ENCODE results near the gene HOXC5.

Gene HOXC5

DNA sequence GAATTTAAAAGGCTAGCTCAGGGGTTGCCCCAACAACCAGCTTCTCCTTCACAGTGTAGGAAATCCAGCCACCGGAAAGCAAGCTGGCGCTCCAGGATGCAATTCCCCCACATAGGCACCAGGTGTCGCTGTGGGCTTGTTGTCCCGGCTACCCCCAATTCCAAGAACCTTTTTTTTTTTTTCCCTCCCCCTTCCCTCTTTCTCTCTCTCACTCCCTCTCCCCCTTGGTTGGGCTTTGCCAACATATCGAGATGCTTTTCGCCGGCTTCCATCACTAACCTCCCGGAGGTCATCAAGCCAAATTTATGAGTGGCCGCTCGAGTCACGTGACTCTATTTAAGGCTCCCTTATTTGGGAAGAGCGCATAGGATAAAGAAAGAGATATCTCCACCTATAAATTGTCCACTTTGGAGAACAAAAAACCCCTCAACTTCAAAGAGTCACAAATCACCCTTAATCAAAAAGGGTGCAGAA lies at the start of gene HOXC5:
TSS of gene HOXC5 (plus strand) at position 424 of the 474 bp plus-strand sequence. CDS start 73 bp downstream, outside the sequence.
- Histone ChIP-seq H3K9ac (ENCODE audit: low read depth, low read length) (peak within 1 kb of the TSS; percentile 5; the same call in 1 of the 2 replicates), H3K9me3 (ENCODE audit: control insufficient read depth, insufficient read depth, low read length) (no peaks in the 10 kb centered on the region), H3K4me1 (ENCODE audit: insufficient read depth, low read length) (peaks cover 4% of the 10 kb centered on the region; the same call in 1 of the 2 replicates), H3K36me3 (ENCODE audit: insufficient read depth, low read length) (no peaks in the 10 kb centered on the region)

DNA sequence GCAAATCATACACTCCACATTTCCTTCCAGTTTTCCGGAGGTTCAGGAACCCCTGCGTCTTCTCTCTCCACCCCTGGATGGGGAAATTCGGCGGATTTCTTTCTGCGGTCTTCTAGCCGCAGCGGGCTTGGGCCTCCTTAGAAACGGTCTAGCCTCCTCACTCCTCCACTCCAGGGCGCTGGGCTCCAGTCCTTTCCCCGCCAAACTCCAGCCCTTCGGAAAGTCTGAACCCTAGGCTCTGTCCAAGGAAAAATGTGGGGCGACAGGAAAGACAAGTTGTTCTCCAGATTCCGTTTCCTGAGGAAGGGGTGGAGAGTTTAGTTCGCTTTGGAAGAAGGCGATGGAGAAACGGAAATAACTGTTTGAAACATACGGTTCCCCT lies 49.3 kb upstream of the HOXC5 start:
- Histone ChIP-seq H3K36me3 (ENCODE audit: insufficient read depth, low read length) (no peaks in the 10 kb centered on the region), H3K4me1 (ENCODE audit: insufficient read depth, low read length) (no peaks in the 10 kb centered on the region), H3K9ac (ENCODE audit: low read depth, low read length) (no peak overlapping the region), H3K9me3 (ENCODE audit: control insufficient read depth, insufficient read depth, low read length) (no peaks in the 10 kb centered on the region)

DNA sequence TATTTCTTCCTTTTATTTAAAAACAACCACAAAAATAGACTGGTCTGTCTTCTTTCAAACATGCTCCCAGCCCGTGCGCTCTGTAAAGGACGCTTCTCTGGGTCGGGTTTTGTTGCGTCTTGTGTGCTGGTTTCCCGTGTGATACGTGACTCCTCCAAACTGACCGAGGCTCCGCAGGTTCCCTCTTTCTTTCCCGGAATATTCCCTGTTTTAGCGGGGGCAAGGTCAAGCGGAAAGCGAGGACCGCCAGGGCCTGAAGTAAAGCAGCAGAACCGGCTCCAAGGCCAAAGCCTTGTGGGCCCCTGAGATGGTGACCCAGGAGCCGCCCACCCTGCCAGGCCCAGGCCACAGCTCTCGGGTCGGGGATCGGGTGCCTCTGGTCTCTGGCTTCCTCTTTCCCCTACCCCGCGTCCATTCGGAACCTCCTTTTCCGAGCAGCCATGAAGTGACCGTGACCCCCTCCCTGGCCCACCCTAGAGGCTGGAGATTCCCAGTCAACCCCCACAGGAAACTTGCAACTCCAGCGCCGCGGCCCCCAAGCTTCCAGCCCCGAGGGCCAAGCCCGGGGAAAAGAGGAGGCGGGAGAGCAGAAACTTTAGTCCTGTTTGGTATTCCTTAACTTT lies 48.8 kb upstream of the HOXC5 start:
- Histone ChIP-seq H3K9ac (ENCODE audit: low read depth, low read length) (no peak overlapping the region), H3K9me3 (ENCODE audit: control insufficient read depth, insufficient read depth, low read length) (no peaks in the 10 kb centered on the region), H3K4me1 (ENCODE audit: insufficient read depth, low read length) (no peaks in the 10 kb centered on the region), H3K36me3 (ENCODE audit: insufficient read depth, low read length) (no peaks in the 10 kb centered on the region)

DNA sequence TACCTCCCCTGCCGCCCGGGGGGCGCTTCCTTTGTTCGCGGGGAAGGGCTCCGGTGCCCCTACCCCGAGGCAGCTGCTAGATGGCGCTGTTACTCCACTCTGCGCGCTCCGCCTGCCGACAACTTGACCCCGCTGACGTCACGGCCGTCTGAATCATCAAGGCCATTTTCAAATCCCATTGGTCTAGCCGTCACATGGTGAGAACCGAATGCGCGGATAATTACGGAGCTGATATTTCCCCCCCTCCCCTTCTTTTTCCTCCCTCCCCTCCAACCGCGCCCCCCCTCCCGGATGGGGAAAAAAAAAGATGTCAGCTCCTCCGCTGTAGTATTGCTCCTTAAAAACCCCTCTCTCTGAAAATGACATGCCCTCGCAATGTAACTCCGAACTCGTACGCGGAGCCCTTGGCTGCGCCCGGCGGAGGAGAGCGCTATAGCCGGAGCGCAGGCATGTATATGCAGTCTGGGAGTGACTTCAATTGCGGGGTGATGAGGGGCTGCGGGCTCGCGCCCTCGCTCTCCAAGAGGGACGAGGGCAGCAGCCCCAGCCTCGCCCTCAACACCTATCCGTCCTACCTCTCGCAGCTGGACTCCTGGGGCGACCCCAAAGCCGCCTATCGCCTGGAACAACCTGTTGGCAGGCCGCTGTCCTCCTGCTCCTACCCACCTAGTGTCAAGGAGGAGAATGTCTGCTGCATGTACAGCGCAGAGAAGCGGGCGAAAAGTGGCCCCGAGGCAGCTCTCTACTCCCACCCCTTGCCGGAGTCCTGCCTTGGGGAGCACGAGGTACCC lies 47.8 kb upstream of the HOXC5 start, which contains the start of gene HOXC10:
TSS of gene HOXC10 (plus strand) at position 246 of the 791 bp plus-strand sequence. CDS start at position 360, 114 bp downstream.
- no peaks in the 10 kb centered on the region for H3K4me1 ChIP-seq (ENCODE audit: insufficient read depth, low read length)
- H3K9me3 ChIP-seq (ENCODE audit: control insufficient read depth, insufficient read depth, low read length): no peaks in the 10 kb centered on the region
- no peaks in the 10 kb centered on the region for H3K36me3 ChIP-seq (ENCODE audit: insufficient read depth, low read length)
- H3K9ac ChIP-seq (ENCODE audit: low read depth, low read length): no peak within 1 kb of the TSS

DNA sequence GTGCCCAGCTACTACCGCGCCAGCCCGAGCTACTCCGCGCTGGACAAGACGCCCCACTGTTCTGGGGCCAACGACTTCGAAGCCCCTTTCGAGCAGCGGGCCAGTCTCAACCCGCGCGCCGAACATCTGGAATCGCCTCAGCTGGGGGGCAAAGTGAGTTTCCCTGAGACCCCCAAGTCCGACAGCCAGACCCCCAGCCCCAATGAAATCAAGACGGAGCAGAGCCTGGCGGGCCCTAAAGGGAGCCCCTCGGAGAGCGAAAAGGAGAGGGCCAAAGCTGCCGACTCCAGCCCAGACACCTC lies 47.2 kb upstream of the HOXC5 start:
- Histone ChIP-seq H3K36me3 (ENCODE audit: insufficient read depth, low read length) (no peaks in the 10 kb centered on the region), H3K9me3 (ENCODE audit: control insufficient read depth, insufficient read depth, low read length) (no peaks in the 10 kb centered on the region), H3K9ac (ENCODE audit: low read depth, low read length) (no peak overlapping the region), H3K4me1 (ENCODE audit: insufficient read depth, low read length) (no peaks in the 10 kb centered on the region)

DNA sequence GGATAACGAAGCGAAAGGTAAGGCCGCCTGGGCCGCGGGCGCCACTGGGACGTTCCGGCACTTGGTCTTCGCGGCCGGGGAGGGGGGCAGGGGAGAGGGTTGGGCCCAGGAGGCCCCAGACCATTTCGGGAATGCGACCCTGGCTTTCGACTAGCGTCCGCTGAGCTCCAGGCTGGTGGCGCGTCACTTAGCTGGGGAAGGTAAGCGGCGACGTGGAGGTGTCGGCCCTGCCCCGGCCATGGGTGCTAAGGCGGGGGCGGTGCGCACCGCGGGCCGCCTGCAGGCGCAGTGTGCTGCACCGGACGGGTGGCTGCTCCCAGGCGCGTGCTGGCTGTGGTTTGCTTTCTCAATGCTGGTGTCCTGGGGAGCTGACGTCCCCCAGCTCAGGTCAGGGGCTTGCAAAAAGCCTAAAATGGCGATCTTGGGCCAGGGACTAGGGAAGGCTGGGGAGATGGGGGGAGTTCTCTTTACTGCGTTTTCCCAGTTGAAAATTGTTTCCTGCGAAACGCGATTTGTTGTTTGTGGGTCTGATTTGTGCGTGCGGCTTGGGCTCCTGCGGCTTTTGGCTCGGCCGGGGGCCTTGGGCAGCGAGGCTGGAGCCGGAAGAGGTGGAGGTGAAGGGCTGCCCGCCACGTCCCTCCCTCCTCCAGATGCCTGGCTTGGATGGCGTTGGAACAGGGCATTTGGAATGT lies 46.7 kb upstream of the HOXC5 start:
- no peaks in the 10 kb centered on the region for H3K4me1 ChIP-seq (ENCODE audit: insufficient read depth, low read length)
- no peaks in the 10 kb centered on the region for H3K36me3 ChIP-seq (ENCODE audit: insufficient read depth, low read length)
- H3K9me3 ChIP-seq (ENCODE audit: control insufficient read depth, insufficient read depth, low read length): no peaks in the 10 kb centered on the region
- H3K9ac ChIP-seq (ENCODE audit: low read depth, low read length): no peak overlapping the region

DNA sequence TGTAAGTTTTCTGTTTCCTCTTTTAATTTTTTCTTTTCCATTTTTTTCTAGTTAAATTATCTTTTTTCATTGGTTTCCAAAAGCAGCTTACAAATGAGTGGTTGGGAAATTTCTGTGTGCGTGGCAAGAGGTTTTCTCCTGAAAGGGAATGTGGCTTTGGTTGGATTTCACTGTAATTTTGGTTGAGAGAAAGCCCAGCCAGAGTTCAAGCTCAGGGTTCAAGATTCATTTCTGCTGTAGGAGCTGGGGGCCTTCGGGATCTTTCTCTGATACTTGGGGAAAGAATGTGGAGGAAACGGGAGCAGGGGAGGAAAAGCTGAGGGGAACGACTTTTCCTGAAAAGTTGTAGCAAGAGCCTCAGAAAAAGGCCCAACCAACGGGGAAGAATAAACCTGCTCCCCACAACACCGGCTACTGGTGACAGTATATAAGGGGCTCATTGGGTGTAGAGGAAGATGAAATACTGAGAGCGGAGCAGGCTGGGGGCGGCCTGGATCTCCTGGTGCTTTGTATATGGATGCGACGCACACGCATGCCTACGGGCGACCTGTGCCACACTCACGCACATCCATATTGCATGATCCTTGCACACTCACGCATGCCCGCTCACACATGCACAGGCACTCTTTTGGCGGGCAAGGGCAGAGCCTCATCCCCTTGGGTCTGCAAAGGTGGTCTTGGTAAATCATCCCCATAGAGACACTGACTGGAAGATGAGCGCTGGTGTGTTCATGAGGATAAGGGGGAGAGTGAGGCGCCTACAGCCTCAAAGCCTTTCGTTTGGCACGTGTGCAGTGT lies 46.0 kb upstream of the HOXC5 start:
- Histone ChIP-seq H3K9me3 (ENCODE audit: control insufficient read depth, insufficient read depth, low read length) (no peaks in the 10 kb centered on the region), H3K4me1 (ENCODE audit: insufficient read depth, low read length) (no peaks in the 10 kb centered on the region), H3K36me3 (ENCODE audit: insufficient read depth, low read length) (no peaks in the 10 kb centered on the region), H3K9ac (ENCODE audit: low read depth, low read length) (no peak overlapping the region)

DNA sequence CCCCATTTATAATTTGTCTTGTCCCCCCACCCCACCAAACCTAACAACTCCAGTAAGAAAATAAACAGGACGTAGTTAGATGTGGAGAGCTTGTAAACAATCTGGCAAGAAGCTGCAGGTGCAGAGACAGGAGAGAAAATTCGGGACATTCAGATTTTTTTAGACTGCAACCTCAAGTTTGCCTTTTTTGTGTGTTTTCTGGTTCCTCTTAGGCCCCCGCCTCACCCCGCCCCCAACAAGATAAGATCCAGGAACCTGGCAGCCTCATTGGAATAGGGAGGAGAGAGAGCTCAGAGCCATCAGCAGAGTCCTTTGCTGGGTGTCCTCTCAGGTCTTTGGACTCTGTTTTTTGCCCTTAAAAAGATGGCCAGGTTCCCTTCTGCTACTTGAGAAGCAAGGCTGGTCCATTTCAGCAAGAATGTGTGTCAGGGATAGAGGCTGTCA lies 45.0 kb upstream of the HOXC5 start:
- Histone ChIP-seq H3K9me3 (ENCODE audit: control insufficient read depth, insufficient read depth, low read length) (no peaks in the 10 kb centered on the region), H3K9ac (ENCODE audit: low read depth, low read length) (no peak overlapping the region), H3K4me1 (ENCODE audit: insufficient read depth, low read length) (no peaks in the 10 kb centered on the region), H3K36me3 (ENCODE audit: insufficient read depth, low read length) (no peaks in the 10 kb centered on the region)

DNA sequence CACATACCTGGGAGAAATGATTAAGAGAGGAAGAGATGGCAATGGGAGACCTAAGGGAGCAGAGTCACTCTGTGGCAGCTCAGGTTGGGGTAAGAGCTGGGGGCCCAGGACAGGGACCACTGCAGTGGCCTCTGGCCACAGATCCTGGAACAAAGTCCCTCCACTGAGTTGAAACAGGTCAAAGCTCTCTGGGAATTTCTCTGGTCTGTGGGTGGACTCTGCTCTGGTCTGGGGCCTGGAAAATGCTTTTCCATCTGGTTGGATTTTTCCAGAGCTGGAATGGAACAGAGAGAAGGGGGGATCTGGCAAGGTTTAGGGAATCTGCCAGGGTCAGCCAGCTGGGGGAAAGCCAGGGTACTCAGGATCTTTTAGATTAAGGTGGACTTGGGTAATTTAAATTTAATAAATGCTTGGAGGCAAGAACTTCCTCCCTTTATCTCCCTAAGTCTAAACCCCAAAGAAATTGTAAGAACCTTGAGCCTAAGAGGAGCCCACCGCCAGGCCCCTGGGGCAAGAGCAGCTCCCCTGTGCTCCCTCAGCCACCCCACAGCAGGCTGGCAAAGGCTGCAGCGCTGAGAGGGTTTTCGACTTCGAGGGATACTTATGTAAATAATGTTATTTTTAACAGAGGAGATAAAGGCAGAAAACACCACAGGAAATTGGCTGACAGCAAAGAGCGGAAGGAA lies 44.2 kb upstream of the HOXC5 start:
- Histone ChIP-seq H3K4me1 (ENCODE audit: insufficient read depth, low read length) (no peaks in the 10 kb centered on the region), H3K36me3 (ENCODE audit: insufficient read depth, low read length) (no peaks in the 10 kb centered on the region), H3K9me3 (ENCODE audit: control insufficient read depth, insufficient read depth, low read length) (no peaks in the 10 kb centered on the region), H3K9ac (ENCODE audit: low read depth, low read length) (no peak overlapping the region)

DNA sequence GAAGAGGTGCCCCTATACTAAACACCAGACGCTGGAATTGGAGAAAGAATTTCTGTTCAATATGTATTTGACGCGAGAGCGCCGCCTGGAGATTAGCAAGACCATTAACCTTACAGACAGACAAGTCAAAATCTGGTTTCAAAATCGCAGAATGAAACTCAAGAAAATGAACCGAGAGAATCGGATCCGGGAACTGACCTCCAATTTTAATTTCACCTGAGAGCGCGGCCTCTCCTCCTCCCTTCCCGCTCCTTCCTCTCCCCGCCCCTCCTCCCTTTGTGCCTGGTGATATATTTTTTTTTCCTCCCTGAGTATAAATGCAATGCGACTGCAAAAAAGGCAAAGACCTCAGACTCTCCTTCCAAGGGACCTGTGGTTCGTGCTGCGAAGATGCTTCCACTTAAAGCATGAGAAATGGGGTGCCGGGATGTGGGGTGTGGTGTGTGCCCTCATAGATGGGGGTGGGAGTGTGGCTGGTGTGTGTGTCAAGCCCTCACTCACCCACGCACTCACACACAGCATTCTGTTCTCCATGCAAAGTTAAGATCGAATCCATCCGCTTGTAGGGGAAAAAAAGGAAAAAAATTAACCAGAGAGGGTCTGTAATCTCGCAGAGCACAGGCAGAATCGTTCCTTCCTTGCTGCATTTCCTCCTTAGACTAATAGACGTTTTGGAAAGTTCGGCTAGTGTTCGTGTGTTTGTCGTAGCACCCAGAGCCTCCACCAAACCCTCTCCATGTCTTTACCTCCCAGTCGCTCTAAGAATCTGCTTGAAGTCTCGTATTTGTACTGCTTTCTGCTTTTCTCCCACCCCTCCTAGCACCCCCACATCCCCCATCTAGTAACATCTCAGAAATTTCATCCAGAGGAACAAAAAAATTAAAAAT lies 43.4 kb upstream of the HOXC5 start:
- Histone ChIP-seq H3K36me3 (ENCODE audit: insufficient read depth, low read length) (no peaks in the 10 kb centered on the region), H3K4me1 (ENCODE audit: insufficient read depth, low read length) (no peaks in the 10 kb centered on the region), H3K9ac (ENCODE audit: low read depth, low read length) (no peak overlapping the region), H3K9me3 (ENCODE audit: control insufficient read depth, insufficient read depth, low read length) (no peaks in the 10 kb centered on the region)

DNA sequence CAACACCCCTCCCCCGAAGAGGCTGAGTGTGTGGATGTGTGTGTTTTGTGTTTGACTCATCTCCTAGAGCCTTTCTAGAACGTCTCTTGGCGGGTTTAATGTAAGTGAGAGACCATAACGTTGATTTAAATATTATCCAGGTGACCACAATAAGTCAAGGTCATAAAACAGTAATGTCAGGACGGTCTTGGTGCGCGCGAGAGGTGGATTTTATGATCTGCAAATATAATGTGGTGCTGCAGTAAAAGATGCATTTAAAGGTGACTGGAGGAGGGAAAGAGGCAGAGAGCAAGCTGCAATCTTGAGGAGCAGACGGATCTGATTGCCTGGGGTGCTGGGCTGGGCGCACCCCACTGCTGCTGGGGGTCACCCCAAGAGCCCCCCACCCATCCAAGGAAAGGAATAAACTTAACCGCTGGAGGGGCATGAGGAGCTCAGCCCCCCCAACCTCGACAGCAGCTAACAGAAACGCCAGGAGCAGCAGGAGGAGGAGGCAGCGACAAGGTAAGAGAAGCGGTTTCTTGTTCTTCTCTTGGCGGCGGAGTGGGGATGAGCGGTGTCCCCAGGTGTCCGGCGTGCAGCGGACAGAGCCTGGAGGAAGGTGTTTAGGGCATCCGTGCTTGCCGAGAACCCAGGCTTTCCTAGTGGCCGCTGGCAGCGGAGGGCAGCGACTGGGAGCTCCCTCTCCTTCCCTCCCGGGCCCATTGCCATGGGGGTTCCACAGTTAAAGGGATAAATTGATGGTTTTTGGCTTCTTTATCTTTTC lies 42.4 kb upstream of the HOXC5 start:
- Histone ChIP-seq H3K4me1 (ENCODE audit: insufficient read depth, low read length) (no peaks in the 10 kb centered on the region), H3K36me3 (ENCODE audit: insufficient read depth, low read length) (no peaks in the 10 kb centered on the region), H3K9ac (ENCODE audit: low read depth, low read length) (no peak overlapping the region), H3K9me3 (ENCODE audit: control insufficient read depth, insufficient read depth, low read length) (no peaks in the 10 kb centered on the region)

DNA sequence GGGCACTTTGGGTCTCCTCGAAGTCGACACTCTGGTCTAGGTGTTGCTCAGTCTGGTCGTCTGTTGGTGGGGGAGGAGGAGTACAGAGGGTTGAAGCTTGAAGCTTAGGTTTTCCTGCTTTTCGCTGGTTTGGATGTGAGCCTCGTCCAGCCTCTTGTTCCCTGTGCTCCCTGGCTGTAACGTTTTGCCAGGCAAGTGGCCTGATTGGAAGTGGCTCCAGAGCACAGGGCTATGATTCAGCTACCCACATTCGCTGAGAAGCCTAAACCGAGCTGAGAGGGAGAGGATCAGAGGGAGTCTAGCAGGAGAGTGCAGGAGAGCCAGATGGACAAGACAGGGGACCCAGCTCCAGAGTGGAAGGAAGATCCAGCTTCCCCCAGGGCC lies 41.8 kb upstream of the HOXC5 start:
- Histone ChIP-seq H3K36me3 (ENCODE audit: insufficient read depth, low read length) (no peaks in the 10 kb centered on the region), H3K9me3 (ENCODE audit: control insufficient read depth, insufficient read depth, low read length) (no peaks in the 10 kb centered on the region), H3K4me1 (ENCODE audit: insufficient read depth, low read length) (no peaks in the 10 kb centered on the region), H3K9ac (ENCODE audit: low read depth, low read length) (no peak overlapping the region)
